ENCODE data around the gene MPZL2. TPM values are rescaled to one million over a fixed set of nuclear protein-coding genes. Genes with fewer than 3 reads are reported as not detected.

MPZL2 gene
- polyA plus RNA-seq, 1 donor from 2014 or later, result not detected

DNA sequence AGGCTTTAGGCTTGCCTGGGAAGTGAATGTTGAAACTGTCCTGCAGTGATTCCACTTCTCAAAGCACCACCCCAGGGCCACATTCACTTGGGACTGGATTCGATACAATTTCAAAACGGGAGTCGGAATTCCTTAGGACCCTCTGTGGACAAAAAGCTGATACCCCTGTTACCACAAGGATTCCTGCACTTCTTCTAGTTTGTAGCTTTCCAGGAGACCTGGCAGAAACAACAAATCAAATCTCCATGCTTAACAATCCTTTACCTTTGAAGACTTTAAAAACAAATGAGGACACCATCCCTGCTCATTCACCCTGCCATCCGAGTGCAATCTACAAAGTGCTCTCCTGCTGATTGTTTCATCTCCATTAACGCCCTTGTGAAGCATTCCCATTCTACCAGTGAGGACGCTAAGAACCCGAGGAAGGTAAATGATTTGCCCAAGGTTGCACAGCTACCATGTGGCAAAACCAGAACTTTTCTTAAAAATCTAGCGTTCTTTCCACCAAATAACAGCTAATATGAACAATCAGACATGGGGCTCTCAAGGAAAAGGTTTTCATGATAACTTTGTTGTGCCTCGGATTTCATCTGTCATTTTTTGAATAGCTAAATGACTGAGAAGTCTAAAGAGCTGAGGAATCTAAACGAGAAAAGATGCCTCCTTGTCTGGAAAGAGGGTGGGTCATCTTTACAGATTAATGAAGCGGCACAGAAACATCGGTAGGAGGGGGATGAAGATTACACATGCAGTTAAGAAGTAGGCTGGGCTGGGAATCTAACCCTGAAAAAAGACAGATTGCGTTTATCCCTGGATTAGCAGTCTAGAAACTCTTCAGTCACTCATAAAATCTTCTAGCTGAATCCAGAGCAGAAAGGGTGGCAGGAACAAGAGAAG lies 720 bp upstream of the MPZL2 start:
- Histone ChIP-seq H3K9ac (ENCODE audit: low read length) (no peak overlapping the region), H3K27ac (ENCODE audit: low read length) (no peak overlapping the region), H2AFZ (ENCODE audit: low read depth, low read length) (no peak overlapping the region), H4K20me1 (ENCODE audit: insufficient read depth) (no peaks in the 10 kb centered on the region), H3K79me2 (replicated peaks; ENCODE audit: insufficient read depth, low read length) (no peaks in the 10 kb centered on the region), H3K27me3 (ENCODE audit: insufficient read depth, low read depth, low read length) (peaks cover 4% of the 10 kb centered on the region), H3F3A (ENCODE audit: insufficient read depth, low read length, poor library complexity, severe bottlenecking) (no peaks in the 10 kb centered on the region), H3K4me2 (ENCODE audit: low read length) (no peak overlapping the region), H3K4me3 (ENCODE audit: low read length) (no peak overlapping the region), H3K36me3 (ENCODE audit: insufficient read depth, low read length) (no peaks in the 10 kb centered on the region), H3K9me2 (ENCODE audit: insufficient read depth, low read length) (no peaks in the 10 kb centered on the region), H3K9me3 (ENCODE audit: low read length) (no peaks in the 10 kb centered on the region)
- TF ChIP-seq RAD21 (conservative IDR thresholded peaks at IDR 0.05), result no peak
- TF ChIP-seq, protein P1, sequence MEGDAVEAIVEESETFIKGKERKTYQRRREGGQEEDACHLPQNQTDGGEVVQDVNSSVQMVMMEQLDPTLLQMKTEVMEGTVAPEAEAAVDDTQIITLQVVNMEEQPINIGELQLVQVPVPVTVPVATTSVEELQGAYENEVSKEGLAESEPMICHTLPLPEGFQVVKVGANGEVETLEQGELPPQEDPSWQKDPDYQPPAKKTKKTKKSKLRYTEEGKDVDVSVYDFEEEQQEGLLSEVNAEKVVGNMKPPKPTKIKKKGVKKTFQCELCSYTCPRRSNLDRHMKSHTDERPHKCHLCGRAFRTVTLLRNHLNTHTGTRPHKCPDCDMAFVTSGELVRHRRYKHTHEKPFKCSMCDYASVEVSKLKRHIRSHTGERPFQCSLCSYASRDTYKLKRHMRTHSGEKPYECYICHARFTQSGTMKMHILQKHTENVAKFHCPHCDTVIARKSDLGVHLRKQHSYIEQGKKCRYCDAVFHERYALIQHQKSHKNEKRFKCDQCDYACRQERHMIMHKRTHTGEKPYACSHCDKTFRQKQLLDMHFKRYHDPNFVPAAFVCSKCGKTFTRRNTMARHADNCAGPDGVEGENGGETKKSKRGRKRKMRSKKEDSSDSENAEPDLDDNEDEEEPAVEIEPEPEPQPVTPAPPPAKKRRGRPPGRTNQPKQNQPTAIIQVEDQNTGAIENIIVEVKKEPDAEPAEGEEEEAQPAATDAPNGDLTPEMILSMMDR (IDR thresholded peaks at IDR 0.05; ENCODE audit: poor library complexity, severe bottlenecking), result no peak
- no peak for TF ChIP-seq TAF1 (IDR thresholded peaks at IDR 0.05; ENCODE audit: low read depth)
- TF ChIP-seq EZH2 (IDR thresholded peaks at IDR 0.05; ENCODE audit: borderline replicate concordance, insufficient read depth, low read length, poor library complexity, severe bottlenecking), result no peak
- no peak for TF ChIP-seq MXI1 (conservative IDR thresholded peaks at IDR 0.05; ENCODE audit: poor library complexity, severe bottlenecking)
- TF ChIP-seq SMC3 (conservative IDR thresholded peaks at IDR 0.05; ENCODE audit: poor library complexity), result no peak
- TF ChIP-seq POLR2AphosphoS5 (IDR thresholded peaks at IDR 0.05), result no peak
- TF ChIP-seq REST (IDR thresholded peaks at IDR 0.05; ENCODE audit: borderline replicate concordance), result no peak
- no peak for TF ChIP-seq EP300 (conservative IDR thresholded peaks at IDR 0.05; ENCODE audit: poor library complexity, severe bottlenecking)

- Histone ChIP-seq H3K4me2 (ENCODE audit: low read length) (no peak overlapping the region), H2AFZ (ENCODE audit: low read depth, low read length) (no peak overlapping the region), H3K9me2 (ENCODE audit: insufficient read depth, low read length) (no peaks in the 10 kb centered on the region), H3K4me3 (ENCODE audit: low read length) (no peak overlapping the region), H3K9me3 (ENCODE audit: low read length) (no peaks in the 10 kb centered on the region), H3K79me2 (replicated peaks; ENCODE audit: insufficient read depth, low read length) (no peaks in the 10 kb centered on the region), H3K9ac (ENCODE audit: low read length) (no peak overlapping the region), H3K27ac (ENCODE audit: low read length) (no peak overlapping the region), H3K36me3 (ENCODE audit: insufficient read depth, low read length) (no peaks in the 10 kb centered on the region), H4K20me1 (ENCODE audit: insufficient read depth) (no peaks in the 10 kb centered on the region), H3F3A (ENCODE audit: insufficient read depth, low read length, poor library complexity, severe bottlenecking) (no peaks in the 10 kb centered on the region), H3K27me3 (ENCODE audit: insufficient read depth, low read depth, low read length) (peaks cover 4% of the 10 kb centered on the region)
- TF ChIP-seq MXI1 (conservative IDR thresholded peaks at IDR 0.05; ENCODE audit: poor library complexity, severe bottlenecking), result no peak
- TF ChIP-seq, protein P1 (IDR thresholded peaks at IDR 0.05; ENCODE audit: poor library complexity, severe bottlenecking), result no peak
- TF ChIP-seq REST (IDR thresholded peaks at IDR 0.05; ENCODE audit: borderline replicate concordance), result no peak
- no peak for TF ChIP-seq RAD21 (conservative IDR thresholded peaks at IDR 0.05)
- no peak for TF ChIP-seq EP300 (conservative IDR thresholded peaks at IDR 0.05; ENCODE audit: poor library complexity, severe bottlenecking)
Measured at GRCh38 chr11:118263112-118263511, 985 bp downstream of the MPZL2 start.
